Glutamatergic neuron (in vitro differentiated cells): Measurements from ENCODE around the gene HEPHL1. TPM values are rescaled to one million over a fixed set of nuclear protein-coding genes. Genes with fewer than 3 reads are reported as not detected.

Experiments used
- DNase-seq: peaks from one replicate; pipeline ENCODE4 v3.0.0; 2022
- H3K27ac Mint-ChIP-seq: one replicate; pipeline ENCODE4 v1.8.0; 2020; ENCODE audit warnings: mild to moderate bottlenecking, mixed read lengths, inconsistent platforms; ENCODE audit not compliant: unreplicated experiment
- H3K27me3 Mint-ChIP-seq: one replicate; pipeline ENCODE4 v1.8.0; 2020; ENCODE audit warnings: mild to moderate bottlenecking, moderate library complexity, mixed read lengths, inconsistent platforms; ENCODE audit not compliant: unreplicated experiment
- H3K36me3 Mint-ChIP-seq: one replicate; pipeline ENCODE4 v1.8.0; 2020; ENCODE audit warnings: mild to moderate bottlenecking, mixed read lengths, inconsistent platforms; ENCODE audit not compliant: unreplicated experiment
- H3K4me1 Mint-ChIP-seq: one replicate; pipeline ENCODE4 v1.8.0; 2020; ENCODE audit warnings: mild to moderate bottlenecking, low read depth, mixed read lengths, inconsistent platforms; ENCODE audit not compliant: unreplicated experiment
- H3K4me3 Mint-ChIP-seq: one replicate; pipeline ENCODE4 v1.8.0; 2020; ENCODE audit warnings: mild to moderate bottlenecking, mixed read lengths, inconsistent platforms; ENCODE audit not compliant: unreplicated experiment
- H3K9me3 Mint-ChIP-seq: one replicate; pipeline ENCODE4 v1.8.0; 2020; ENCODE audit warnings: mild to moderate bottlenecking, moderate library complexity, mixed read lengths, inconsistent platforms; ENCODE audit not compliant: unreplicated experiment
- total RNA-seq: library from RNA; stranded (reverse); fragmentation: NEBNext Ultra II Directional; extraction: Animal tissue kit (Norgen Biotek cat#: 25700); gene quantifications from one replicate; pipeline ENCODE4 v1.2.1, GENCODE V29; 2021; ENCODE audit not compliant: unreplicated experiment
- TF ChIP-seq, protein P1 (sequence below): fragments of 200-600 bp; sonication (generic); IDR thresholded peaks from one replicate; pipeline ENCODE4 v1.5.0; 2021; ENCODE audit not compliant: partially characterized antibody, unreplicated experiment

The HEPHL1 gene
- total RNA-seq, 1 donor from 2014 or later, result not detected

GRCh38 chr11:94145431-94145830, 124.3 kb downstream of the HEPHL1 start:
- TF ChIP-seq, protein P1, sequence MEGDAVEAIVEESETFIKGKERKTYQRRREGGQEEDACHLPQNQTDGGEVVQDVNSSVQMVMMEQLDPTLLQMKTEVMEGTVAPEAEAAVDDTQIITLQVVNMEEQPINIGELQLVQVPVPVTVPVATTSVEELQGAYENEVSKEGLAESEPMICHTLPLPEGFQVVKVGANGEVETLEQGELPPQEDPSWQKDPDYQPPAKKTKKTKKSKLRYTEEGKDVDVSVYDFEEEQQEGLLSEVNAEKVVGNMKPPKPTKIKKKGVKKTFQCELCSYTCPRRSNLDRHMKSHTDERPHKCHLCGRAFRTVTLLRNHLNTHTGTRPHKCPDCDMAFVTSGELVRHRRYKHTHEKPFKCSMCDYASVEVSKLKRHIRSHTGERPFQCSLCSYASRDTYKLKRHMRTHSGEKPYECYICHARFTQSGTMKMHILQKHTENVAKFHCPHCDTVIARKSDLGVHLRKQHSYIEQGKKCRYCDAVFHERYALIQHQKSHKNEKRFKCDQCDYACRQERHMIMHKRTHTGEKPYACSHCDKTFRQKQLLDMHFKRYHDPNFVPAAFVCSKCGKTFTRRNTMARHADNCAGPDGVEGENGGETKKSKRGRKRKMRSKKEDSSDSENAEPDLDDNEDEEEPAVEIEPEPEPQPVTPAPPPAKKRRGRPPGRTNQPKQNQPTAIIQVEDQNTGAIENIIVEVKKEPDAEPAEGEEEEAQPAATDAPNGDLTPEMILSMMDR, result no peak
- H3K27me3 Mint-ChIP-seq, result no peaks in the 10 kb centered on the region
- H3K4me1 Mint-ChIP-seq, result peaks cover 42% of the 10 kb centered on the region
- no peak overlapping the region for H3K4me3 Mint-ChIP-seq
- no peak overlapping the region for H3K27ac Mint-ChIP-seq
- no peaks in the 10 kb centered on the region for H3K36me3 Mint-ChIP-seq
- DNase-seq, result no peak
- H3K9me3 Mint-ChIP-seq, result no peaks in the 10 kb centered on the region

DNA sequence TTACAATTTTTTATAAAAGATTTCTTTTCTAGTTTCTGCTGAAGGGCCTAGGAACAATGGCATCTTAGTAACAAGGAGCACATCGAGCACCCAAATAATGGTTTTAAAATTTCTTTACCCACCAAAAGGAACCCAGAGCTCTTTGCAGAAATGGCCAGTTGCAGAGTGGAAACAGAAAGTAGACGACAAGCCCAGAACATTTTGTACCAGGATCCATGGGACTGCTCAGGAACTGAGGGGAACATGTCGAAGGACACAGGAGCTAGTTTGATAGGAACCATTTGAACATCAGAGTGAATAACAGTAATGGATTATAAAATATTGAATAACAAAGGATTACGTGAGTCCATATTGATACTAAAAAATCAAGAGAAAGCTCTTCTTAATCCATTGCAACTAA, 124.8 kb downstream of the HEPHL1 start:
- Mint-ChIP-seq H3K36me3 (no peaks in the 10 kb centered on the region), H3K9me3 (no peaks in the 10 kb centered on the region), H3K4me3 (no peak overlapping the region), H3K27ac (no peak overlapping the region), H3K27me3 (no peaks in the 10 kb centered on the region), H3K4me1 (peaks cover 44% of the 10 kb centered on the region)
- DNase-seq, result no peak
- TF ChIP-seq, protein P1, result no peak

DNA sequence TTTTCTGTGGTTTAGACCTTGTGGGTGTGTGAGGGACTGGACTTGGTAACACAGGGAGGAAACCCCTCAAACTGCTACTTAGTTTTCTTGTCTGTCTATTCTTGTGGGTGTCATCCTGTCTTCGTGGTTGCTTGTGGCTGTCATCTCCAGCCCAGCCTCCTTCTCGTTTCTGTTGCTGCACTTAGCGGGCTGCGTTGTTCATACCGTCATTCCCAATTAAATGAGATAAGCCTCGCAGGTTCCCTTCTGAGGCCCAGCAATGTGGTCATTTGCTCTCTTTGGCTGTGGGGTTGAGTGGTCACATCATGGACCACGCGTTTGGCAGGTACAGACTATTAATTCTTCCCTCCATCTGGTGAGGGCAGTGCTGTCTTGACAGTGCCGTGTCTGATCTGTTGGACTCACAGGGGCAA, 126.3 kb downstream of the HEPHL1 start:
- H3K4me3 Mint-ChIP-seq, result no peak overlapping the region
- no peaks in the 10 kb centered on the region for H3K27me3 Mint-ChIP-seq
- no peaks in the 10 kb centered on the region for H3K9me3 Mint-ChIP-seq
- TF ChIP-seq, protein P1, result no peak
- H3K36me3 Mint-ChIP-seq, result no peaks in the 10 kb centered on the region
- H3K27ac Mint-ChIP-seq, result no peak overlapping the region
- no peak for DNase-seq
- H3K4me1 Mint-ChIP-seq, result peaks cover 50% of the 10 kb centered on the region

DNA sequence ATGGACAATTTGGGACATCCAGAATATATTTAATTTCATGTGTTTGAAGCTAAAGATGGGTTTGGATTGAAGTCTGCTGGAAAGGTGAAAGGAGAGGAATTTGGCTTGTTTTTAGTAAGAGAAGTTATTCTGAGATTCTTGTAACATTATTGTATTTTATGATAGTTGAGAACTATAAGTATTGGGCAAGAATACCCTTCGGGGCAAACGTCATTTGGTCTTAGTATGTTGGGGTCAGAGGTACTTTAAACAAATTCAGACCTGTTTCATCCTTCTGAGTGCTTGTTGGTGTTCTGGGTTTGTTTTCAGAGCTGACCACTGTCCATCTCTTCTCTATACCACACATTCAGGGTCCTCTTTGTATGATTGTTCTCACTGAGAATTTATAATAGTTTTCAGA, 127.0 kb downstream of the HEPHL1 start:
- no peaks in the 10 kb centered on the region for H3K27me3 Mint-ChIP-seq
- TF ChIP-seq, protein P1, result no peak
- H3K4me1 Mint-ChIP-seq, result peaks cover 49% of the 10 kb centered on the region

DNA sequence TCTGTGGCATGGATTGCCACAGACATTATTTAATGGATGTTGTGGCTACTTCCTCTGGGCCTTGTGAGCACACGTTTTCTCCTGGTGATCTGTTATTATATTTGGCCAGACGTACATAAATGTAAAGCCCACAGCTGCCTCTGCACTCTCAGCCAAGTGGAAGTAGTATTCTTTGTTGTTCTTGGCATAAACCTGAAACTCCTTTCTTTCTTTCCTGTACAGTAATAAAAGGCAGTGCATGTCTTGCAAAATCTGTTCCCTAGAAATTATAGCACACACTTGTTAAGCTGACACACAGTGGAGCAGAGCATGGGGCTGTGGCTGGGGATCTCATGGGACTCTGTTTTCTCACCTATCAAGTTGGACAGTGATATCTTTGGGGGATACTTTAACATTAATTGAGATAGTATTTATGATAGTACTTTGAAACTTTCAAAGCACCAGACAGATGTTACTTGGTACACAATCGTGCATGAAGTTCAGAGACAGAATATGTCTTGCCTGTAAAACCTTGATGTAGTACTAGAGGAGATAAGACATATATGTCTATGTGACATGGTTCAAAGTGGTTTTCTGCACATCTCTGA, 128.4 kb downstream of the HEPHL1 start:
- H3K27ac Mint-ChIP-seq, result no peak overlapping the region
- TF ChIP-seq, protein P1, result no peak
- H3K4me1 Mint-ChIP-seq, result peaks cover 47% of the 10 kb centered on the region
- no peak for DNase-seq
- no peak overlapping the region for H3K4me3 Mint-ChIP-seq
- no peaks in the 10 kb centered on the region for H3K9me3 Mint-ChIP-seq
- no peaks in the 10 kb centered on the region for H3K27me3 Mint-ChIP-seq
- H3K36me3 Mint-ChIP-seq, result no peaks in the 10 kb centered on the region

More for the DNA sequence above, 127.0 kb downstream of the HEPHL1 start:
- Mint-ChIP-seq H3K9me3 (no peaks in the 10 kb centered on the region), H3K4me3 (no peak overlapping the region), H3K27ac (no peak overlapping the region), H3K36me3 (no peaks in the 10 kb centered on the region)
- no peak for DNase-seq
